ENCODE measurements around the gene TMEM116.

Gene TMEM116

DNA sequence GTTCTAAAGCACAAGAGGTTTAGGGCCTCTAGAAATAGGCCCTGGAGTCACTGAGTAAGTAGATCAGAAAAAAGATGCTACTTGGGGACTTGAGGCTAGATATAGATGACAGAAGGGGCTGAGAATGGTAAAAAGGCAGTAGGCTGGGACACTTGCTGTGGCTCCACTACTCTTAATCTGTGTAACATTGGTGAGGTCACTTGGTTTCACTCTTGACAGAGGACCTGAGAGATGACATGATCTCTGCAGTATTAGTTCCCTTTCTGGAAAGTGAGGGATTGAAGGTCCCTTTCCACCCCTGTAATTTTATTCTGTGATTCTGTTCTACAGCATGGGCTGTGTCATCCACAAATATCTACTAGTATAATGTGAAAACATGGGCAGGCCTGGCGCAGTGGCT, 131.2 kb downstream of the TMEM116 start:
- no peak for TF ChIP-seq EZH2phosphoT487 (IDR thresholded peaks at IDR 0.05; ENCODE audit: borderline replicate concordance)
- TF ChIP-seq, protein P1, sequence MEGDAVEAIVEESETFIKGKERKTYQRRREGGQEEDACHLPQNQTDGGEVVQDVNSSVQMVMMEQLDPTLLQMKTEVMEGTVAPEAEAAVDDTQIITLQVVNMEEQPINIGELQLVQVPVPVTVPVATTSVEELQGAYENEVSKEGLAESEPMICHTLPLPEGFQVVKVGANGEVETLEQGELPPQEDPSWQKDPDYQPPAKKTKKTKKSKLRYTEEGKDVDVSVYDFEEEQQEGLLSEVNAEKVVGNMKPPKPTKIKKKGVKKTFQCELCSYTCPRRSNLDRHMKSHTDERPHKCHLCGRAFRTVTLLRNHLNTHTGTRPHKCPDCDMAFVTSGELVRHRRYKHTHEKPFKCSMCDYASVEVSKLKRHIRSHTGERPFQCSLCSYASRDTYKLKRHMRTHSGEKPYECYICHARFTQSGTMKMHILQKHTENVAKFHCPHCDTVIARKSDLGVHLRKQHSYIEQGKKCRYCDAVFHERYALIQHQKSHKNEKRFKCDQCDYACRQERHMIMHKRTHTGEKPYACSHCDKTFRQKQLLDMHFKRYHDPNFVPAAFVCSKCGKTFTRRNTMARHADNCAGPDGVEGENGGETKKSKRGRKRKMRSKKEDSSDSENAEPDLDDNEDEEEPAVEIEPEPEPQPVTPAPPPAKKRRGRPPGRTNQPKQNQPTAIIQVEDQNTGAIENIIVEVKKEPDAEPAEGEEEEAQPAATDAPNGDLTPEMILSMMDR (conservative IDR thresholded peaks at IDR 0.05; ENCODE audit: low read length), result no peak
- Histone ChIP-seq H3K9ac (ENCODE audit: low read depth, low read length, poor library complexity, severe bottlenecking) (no peak overlapping the region), H4K20me1 (ENCODE audit: insufficient read depth, low read length, poor library complexity, severe bottlenecking) (no peaks in the 10 kb centered on the region), H2AFZ (ENCODE audit: low read length) (no peak overlapping the region), H3K4me2 (ENCODE audit: low read depth, low read length, poor library complexity, severe bottlenecking) (no peak overlapping the region), H3K27me3 (ENCODE audit: insufficient read depth, low read length, poor library complexity, severe bottlenecking) (no peaks in the 10 kb centered on the region), H3K36me3 (ENCODE audit: insufficient read depth, low read length) (peaks cover 83% of the 10 kb centered on the region; the same call in 1 of the 2 replicates), H3K79me2 (ENCODE audit: insufficient read depth, low read length) (no peaks in the 10 kb centered on the region), H3F3A (ENCODE audit: low read depth) (no peaks in the 10 kb centered on the region), H3K4me3 (ENCODE audit: low read length, poor library complexity, severe bottlenecking) (no peak overlapping the region), H3K4me1 (ENCODE audit: insufficient read depth, low read length, poor library complexity, severe bottlenecking) (no peaks in the 10 kb centered on the region), H3K9me3 (ENCODE audit: insufficient read depth, low read depth, low read length) (no peaks in the 10 kb centered on the region), H3K9me2 (replicated peaks; ENCODE audit: low read depth, low read length) (no peaks in the 10 kb centered on the region)
